Bronchial epithelial cell (primary cell): Measurements from ENCODE around the gene SLAIN1. TPM values are rescaled to one million over a fixed set of nuclear protein-coding genes. Genes with fewer than 3 reads are reported as not detected.

Experiments used
- DNase-seq: peaks from one replicate; pipeline ENCODE4 v3.0.0-alpha.2; 2010; ENCODE audit warnings: low read depth
- FAIRE-seq: peaks from 2 replicates; lab custom pipeline; 2011; peaks lifted over from hg19 to GRCh38; lab: Jason Lieb, UNC
- H3K27me3 ChIP-seq: 2 replicates; pipeline ENCODE4 v1.5.1; 2011; ENCODE audit warnings: low read length; ENCODE audit not compliant: control insufficient read depth, insufficient read depth
- H3K36me3 ChIP-seq: 2 replicates; pipeline ENCODE4 v1.5.1; 2011; ENCODE audit warnings: low read length; ENCODE audit not compliant: control insufficient read depth, insufficient read depth
- H3K4me3 ChIP-seq: 2 replicates; pipeline ENCODE4 v1.5.1; 2011; ENCODE audit warnings: mild to moderate bottlenecking, low read depth, low read length, control low read depth
- total RNA-seq: library from RNA; depleted of rRNA; stranded (reverse); fragments of >200 nt; gene quantifications from 2 replicates; pipeline ENCODE4 v1.2.1, GENCODE V29; 2014
- TF ChIP-seq, protein P1 (sequence below): IDR thresholded peaks from 2 replicates; pipeline ENCODE4 v1.5.1; 2011; ENCODE audit warnings: mild to moderate bottlenecking, moderate library complexity, low read length, control low read depth, inconsistent platforms; ENCODE audit not compliant: insufficient read depth, severe bottlenecking

Gene SLAIN1
- total RNA-seq, 1 donor from 2014 or later = under 0.01 TPM

DNA sequence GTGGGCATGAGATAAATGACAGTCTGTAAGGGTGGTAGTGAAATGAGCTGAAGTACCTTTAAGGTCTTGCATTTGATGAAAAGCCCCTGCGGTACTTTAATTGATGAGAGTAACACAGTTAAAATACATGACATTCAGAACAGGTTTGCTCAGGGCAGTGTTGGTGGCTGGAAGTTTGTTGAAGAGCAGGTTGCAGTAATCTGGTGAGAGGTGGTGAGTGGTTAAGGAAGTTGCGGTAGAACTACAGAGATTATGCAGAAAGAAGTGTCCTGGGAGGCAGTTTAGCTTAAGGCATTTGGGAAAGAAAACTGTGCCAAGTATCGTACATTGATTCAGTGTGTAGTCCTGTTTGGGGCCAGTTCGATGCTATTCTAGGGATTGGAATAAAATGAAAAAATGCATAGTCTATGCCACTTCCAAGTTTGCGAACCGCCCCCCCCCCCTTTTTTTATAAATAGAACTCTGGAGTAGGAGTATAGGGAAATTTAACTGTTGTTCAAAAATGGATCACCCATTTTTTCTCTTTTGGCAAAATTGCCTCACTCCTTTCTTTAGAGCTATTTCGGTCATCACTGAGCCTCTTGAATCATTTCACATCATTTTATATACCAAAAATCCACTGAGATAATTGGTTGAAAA lies 42.7 kb downstream of the SLAIN1 start:
- FAIRE-seq (no peak), DNase-seq (no peak)
- TF ChIP-seq, protein P1, sequence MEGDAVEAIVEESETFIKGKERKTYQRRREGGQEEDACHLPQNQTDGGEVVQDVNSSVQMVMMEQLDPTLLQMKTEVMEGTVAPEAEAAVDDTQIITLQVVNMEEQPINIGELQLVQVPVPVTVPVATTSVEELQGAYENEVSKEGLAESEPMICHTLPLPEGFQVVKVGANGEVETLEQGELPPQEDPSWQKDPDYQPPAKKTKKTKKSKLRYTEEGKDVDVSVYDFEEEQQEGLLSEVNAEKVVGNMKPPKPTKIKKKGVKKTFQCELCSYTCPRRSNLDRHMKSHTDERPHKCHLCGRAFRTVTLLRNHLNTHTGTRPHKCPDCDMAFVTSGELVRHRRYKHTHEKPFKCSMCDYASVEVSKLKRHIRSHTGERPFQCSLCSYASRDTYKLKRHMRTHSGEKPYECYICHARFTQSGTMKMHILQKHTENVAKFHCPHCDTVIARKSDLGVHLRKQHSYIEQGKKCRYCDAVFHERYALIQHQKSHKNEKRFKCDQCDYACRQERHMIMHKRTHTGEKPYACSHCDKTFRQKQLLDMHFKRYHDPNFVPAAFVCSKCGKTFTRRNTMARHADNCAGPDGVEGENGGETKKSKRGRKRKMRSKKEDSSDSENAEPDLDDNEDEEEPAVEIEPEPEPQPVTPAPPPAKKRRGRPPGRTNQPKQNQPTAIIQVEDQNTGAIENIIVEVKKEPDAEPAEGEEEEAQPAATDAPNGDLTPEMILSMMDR = no peak
- no peak overlapping the region for H3K4me3 ChIP-seq
- H3K27me3 ChIP-seq = no peaks in the 10 kb centered on the region
- H3K36me3 ChIP-seq = no peaks in the 10 kb centered on the region

DNA sequence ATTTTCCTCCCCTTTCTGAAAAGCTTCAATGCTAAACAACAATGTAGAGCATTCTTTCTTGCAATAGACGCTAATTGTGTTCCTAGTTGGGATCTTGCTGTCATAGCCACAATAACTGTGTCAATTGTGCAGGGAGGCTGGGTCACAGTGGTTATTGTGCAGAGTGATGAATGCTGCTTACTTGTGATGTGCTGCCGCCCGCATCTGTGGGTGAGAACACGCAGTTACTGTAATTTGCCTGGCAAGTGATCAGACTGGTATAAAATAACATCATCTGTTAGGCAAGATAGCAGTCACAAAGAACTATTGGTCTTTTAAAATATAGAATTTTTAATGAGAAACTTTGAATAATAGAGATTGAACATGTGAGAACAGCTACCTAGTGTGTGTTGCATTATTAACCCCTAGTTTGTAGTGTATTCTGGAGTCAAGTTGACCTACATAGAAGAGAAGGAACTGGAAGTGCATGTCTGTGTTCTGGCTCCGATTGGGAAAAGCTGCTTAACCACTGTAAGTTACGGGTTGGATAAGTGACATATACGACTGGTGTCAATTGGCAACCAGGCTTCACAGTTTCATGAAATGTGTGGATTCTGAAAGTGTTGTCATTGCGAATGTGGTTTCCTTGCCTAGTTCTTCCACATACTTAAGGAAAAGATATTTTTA lies 43.6 kb downstream of the SLAIN1 start:
- FAIRE-seq = no peak
- H3K27me3 ChIP-seq = no peaks in the 10 kb centered on the region

DNA sequence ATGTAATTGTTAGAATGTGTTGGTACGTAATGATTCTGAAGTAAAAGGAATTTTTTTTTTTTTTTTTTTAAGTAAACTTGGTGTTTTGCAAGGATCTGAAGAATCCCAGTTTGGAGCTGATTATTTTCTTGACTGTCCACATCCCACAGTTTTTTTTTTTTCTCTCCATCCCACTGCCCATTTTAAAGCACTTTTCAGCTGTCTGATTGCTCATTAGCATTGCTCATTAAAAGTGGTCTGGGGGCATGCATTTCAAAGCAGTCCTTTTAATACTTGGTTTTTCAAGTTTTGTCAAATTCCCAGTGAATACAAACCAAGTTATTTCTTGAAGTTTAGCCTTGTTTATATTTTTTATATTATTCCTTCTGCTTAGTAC lies 44.1 kb downstream of the SLAIN1 start:
- no peak for FAIRE-seq
- Histone ChIP-seq H3K27me3 (no peaks in the 10 kb centered on the region), H3K36me3 (no peaks in the 10 kb centered on the region), H3K4me3 (no peak overlapping the region)
- TF ChIP-seq, protein P1 = no peak
- no peak for DNase-seq

More for the DNA sequence above, 43.6 kb downstream of the SLAIN1 start:
- H3K36me3 ChIP-seq = no peaks in the 10 kb centered on the region
- DNase-seq = no peak
- H3K4me3 ChIP-seq = no peak overlapping the region
- TF ChIP-seq, protein P1 = no peak

DNA sequence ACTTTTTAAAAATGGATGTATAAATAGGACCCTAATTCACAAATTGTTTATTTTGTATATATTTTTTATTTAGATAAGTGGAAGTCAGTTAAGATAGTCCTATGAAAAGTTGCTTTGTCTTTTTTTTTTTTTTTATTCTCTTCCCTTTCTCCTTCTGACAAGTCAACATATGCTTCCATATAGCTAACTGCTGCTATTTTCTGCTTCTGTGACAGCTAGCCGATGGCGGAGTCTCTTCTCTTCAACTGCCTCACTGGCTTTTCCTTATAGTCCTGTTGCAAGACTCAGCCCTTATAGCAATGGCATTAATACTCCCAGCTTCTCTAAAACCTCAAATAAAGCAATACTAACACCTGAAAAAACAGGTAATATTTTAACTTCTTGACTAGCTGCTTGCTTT lies 45.3 kb downstream of the SLAIN1 start:
- TF ChIP-seq, protein P1 = no peak
- Histone ChIP-seq H3K36me3 (no peaks in the 10 kb centered on the region), H3K4me3 (no peak overlapping the region), H3K27me3 (no peaks in the 10 kb centered on the region)
- no peak for FAIRE-seq
- DNase-seq = no peak

DNA sequence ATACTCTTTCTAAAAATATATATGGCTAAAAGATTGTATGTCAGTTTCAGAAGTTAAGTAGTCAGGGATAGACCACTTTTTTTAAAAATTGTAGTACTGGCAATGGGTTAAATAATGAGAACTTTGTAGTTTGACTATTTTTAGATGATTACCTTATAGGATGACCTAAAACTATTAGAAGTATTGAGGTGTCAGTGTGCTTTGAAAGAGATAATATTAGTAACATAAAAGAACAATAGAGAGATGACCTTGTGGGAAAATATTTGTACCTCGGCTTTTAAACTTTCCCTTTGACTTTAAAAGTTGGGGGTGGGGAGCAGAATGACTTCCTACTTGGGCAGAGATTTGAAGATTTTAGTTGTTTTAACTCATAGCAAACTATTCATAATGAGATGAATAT lies 48.3 kb downstream of the SLAIN1 start:
- Histone ChIP-seq H3K4me3 (no peak overlapping the region), H3K36me3 (no peaks in the 10 kb centered on the region), H3K27me3 (no peaks in the 10 kb centered on the region)
- no peak for FAIRE-seq
- TF ChIP-seq, protein P1 = no peak
- no peak for DNase-seq
